HEK293 (cell line): ENCODE measurements around the gene MTCH2.

Experiments
- ELK4 ChIP-seq: IDR thresholded peaks from 2 replicates; pipeline ENCODE4 v1.6.1; 2011; ENCODE audit warnings: mild to moderate bottlenecking, low read depth, low read length, borderline replicate concordance
- INSM2 ChIP-seq: fragments of 450-650 bp; formaldehyde crosslinking; IDR thresholded peaks from 2 replicates; pipeline ENCODE4 v1.5.1; 2016; ENCODE audit warnings: missing biosample characterization, missing genetic modification characterization
- KLF10 ChIP-seq: fragments of 450-650 bp; IDR thresholded peaks from 2 replicates; pipeline ENCODE4 v1.5.1; 2018; ENCODE audit warnings: missing biosample characterization, mild to moderate bottlenecking, missing genetic modification characterization
- KLF17 ChIP-seq: fragments of 450-650 bp; formaldehyde crosslinking; IDR thresholded peaks from 2 replicates; pipeline ENCODE4 v1.5.1; 2016; ENCODE audit warnings: missing biosample characterization, missing genetic modification characterization
- MZF1 ChIP-seq: fragments of 450-650 bp; formaldehyde crosslinking; IDR thresholded peaks from 2 replicates; pipeline ENCODE4 v1.5.1; 2017; ENCODE audit warnings: missing biosample characterization, missing genetic modification characterization, borderline replicate concordance
- PBX3 ChIP-seq: sonication (generic); formaldehyde crosslinking; IDR thresholded peaks from 2 replicates; pipeline ENCODE4 v1.8.1; 2022; ENCODE audit warnings: mild to moderate bottlenecking, moderate library complexity, missing genetic modification reagents
- PRDM2 ChIP-seq: fragments of 450-650 bp; formaldehyde crosslinking; IDR thresholded peaks from 2 replicates; pipeline ENCODE4 v1.5.1; 2016; ENCODE audit warnings: missing biosample characterization, missing genetic modification characterization, borderline replicate concordance
- PRDM4 ChIP-seq: fragments of 450-650 bp; formaldehyde crosslinking; IDR thresholded peaks from 2 replicates; pipeline ENCODE4 v1.5.1; 2017; ENCODE audit warnings: missing biosample characterization, missing genetic modification characterization
- TSHZ1 ChIP-seq: fragments of 450-650 bp; formaldehyde crosslinking; IDR thresholded peaks from 2 replicates; pipeline ENCODE4 v1.5.1; 2016; ENCODE audit warnings: missing biosample characterization, missing genetic modification characterization, borderline replicate concordance
- ZNF211 ChIP-seq: fragments of 450-650 bp; formaldehyde crosslinking; IDR thresholded peaks from 2 replicates; pipeline ENCODE4 v1.5.1; 2016; ENCODE audit warnings: low read depth, missing biosample characterization, missing genetic modification characterization
- ZNF350 ChIP-seq: fragments of 450-650 bp; formaldehyde crosslinking; IDR thresholded peaks from 2 replicates; pipeline ENCODE4 v1.5.0; 2017; ENCODE audit warnings: missing biosample characterization, mild to moderate bottlenecking, missing genetic modification characterization
- ZNF544 ChIP-seq: fragments of 450-650 bp; formaldehyde crosslinking; IDR thresholded peaks from 2 replicates; pipeline ENCODE4 v1.5.0; 2017; ENCODE audit warnings: missing biosample characterization, missing genetic modification characterization
- ZNF558 ChIP-seq: fragments of 450-650 bp; formaldehyde crosslinking; IDR thresholded peaks from 2 replicates; pipeline ENCODE4 v1.5.1; 2016; ENCODE audit warnings: missing biosample characterization, missing genetic modification characterization
- ZNF624 ChIP-seq: fragments of 450-650 bp; formaldehyde crosslinking; IDR thresholded peaks from 2 replicates; pipeline ENCODE4 v1.5.1; 2017; ENCODE audit warnings: missing biosample characterization, missing genetic modification characterization
- ZNF658 ChIP-seq: fragments of 450-650 bp; formaldehyde crosslinking; IDR thresholded peaks from 2 replicates; pipeline ENCODE4; 2016; ENCODE audit warnings: missing biosample characterization, missing genetic modification characterization
- ZNF660 ChIP-seq: fragments of 450-650 bp; IDR thresholded peaks from 2 replicates; pipeline ENCODE4 v1.5.1; 2018; ENCODE audit warnings: missing biosample characterization, mild to moderate bottlenecking, missing genetic modification characterization
- ZNF677 ChIP-seq: fragments of 450-650 bp; IDR thresholded peaks from 2 replicates; pipeline ENCODE4 v1.5.0; 2018; ENCODE audit warnings: missing biosample characterization, mild to moderate bottlenecking, missing genetic modification characterization, moderate library complexity
- ZNF692 ChIP-seq: fragments of 450-650 bp; formaldehyde crosslinking; IDR thresholded peaks from 2 replicates; pipeline ENCODE4 v1.5.1; 2016; ENCODE audit warnings: missing biosample characterization, missing genetic modification characterization

Gene MTCH2

GRCh38 chr11:47578524-47579494 lies 63.5 kb downstream of the MTCH2 start, which contains the start of the genes KBTBD4 and NDUFS3 (continued):
- TF ChIP-seq ZNF692 (tag by site-specific recombination) (peak; percentile 93), ZNF350 (tag by site-specific recombination) (no peak), ZNF677 (tag by site-specific recombination) (no peak), KLF10 (tag by site-specific recombination) (no peak; the same call in 1 of the 2 replicates), ZNF211 (tag by site-specific recombination) (no peak), TSHZ1 (tag by site-specific recombination) (peak; percentile 95), ZNF558 (tag by site-specific recombination) (peak; percentile 55; the same call in 1 of the 2 replicates), ZNF658 (tag by site-specific recombination) (no peak), INSM2 (tag by site-specific recombination) (peak; percentile 97), ZNF544 (tag by site-specific recombination) (no peak), ZNF660 (tag by site-specific recombination) (peak; percentile 89), KLF17 (tag by site-specific recombination) (peak; percentile 100), PRDM2 (peak; percentile 89; the same call in 1 of the 2 replicates), ZNF624 (tag by site-specific recombination) (no peak; the same call in 1 of the 2 replicates), PBX3 (CRISPR knock-in tag) (peak; percentile 88), MZF1 (tag by site-specific recombination) (no peak), PRDM4 (tag by site-specific recombination) (peak; percentile 70), ELK4 (no peak; the same call in 1 of the 2 replicates)
